LNCaP clone FGC (cell line): ENCODE data around the gene HDAC9.

ENCODE experiments used
- DNase-seq: peaks from one replicate; pipeline ENCODE4 v3.0.0-alpha.2; 2011; ENCODE audit warnings: low read depth
- H3K4me3 ChIP-seq: 2 replicates; pipeline ENCODE4 v1.5.1; 2011; ENCODE audit warnings: mild to moderate bottlenecking, low read depth, low read length, control low read depth
- CTCF ChIP-seq: IDR thresholded peaks from 2 replicates; pipeline ENCODE4 v1.5.1; 2012; ENCODE audit warnings: mild to moderate bottlenecking; ENCODE audit not compliant: control insufficient read depth, insufficient read depth; ENCODE audit errors: extremely low read depth

The HDAC9 gene

GRCh38 chr7:18808026-18808425 lies 312.5 kb downstream of the HDAC9 start:
- no peak overlapping the region for H3K4me3 ChIP-seq
- TF ChIP-seq CTCF = no peak
- no peak for DNase-seq

- no peak overlapping the region for H3K4me3 ChIP-seq
- no peak for DNase-seq
- no peak for TF ChIP-seq CTCF
These were observed 319.9 kb downstream of the HDAC9 start for GRCh38 chr7:18815261-18815960.

- peak; percentile 28 for DNase-seq
- H3K4me3 ChIP-seq = no peak overlapping the region
- no peak for TF ChIP-seq CTCF
These were observed 325.4 kb downstream of the HDAC9 start for GRCh38 chr7:18820981-18821380.

DNA sequence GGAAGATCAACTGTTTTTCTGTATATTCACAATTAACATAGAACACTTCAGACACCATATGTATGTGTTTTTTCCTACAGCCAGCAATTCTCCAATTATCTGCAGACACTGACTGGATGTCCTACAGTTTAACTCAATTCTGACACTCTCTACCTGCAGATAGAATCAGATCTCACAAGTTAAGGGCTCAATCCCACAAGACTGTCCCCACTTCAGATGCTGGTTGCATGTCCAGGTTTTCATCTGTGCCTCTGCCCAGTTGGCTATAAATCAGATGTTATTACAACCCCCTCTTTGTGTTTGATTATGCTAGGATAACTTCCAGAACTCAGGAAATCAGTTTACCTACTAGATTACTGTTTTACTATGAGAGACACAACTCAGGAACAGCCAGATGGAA lies 326.0 kb downstream of the HDAC9 start:
- no peak for TF ChIP-seq CTCF
- H3K4me3 ChIP-seq = no peak overlapping the region
- no peak for DNase-seq

- no peak for TF ChIP-seq CTCF
These were observed 328.6 kb downstream of the HDAC9 start for GRCh38 chr7:18824157-18824556.

DNA sequence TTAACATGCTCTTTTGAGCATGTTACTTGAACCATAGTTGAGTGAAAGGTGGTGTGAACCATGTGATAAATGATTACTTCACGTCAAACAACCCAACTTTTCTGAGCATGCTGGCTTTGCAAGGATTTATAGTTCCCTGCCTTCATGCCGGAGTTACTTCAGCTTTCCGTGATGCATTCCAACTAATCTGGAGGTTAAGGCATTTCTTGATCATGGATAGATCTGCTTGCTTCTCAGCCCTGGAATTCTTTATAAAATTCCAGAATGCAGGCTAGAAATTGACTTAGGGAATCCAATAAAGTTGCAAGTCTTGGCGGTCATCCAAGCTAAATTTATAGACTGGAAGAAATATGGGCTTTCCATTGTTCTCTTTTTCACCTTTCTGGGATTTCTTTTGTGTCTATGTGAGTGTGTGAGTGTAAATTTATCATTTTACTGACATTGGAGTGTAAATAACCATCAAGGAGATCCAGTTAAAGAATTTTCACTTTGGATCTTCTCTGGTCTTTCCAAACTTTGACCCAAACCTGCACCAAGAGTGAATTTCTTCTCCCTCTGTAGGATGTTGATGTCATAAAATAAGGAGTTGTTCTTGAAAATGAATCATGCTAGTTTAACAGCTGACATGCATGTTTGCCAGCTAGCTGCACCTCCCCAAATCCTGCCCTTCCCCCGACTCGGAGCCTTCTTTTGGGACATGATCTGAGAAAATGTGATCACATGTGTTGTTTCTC lies 332.9 kb downstream of the HDAC9 start:
- no peak for TF ChIP-seq CTCF
- H3K4me3 ChIP-seq = no peak overlapping the region
- DNase-seq = no peak

More at GRCh38 chr7:18824157-18824556, 328.6 kb downstream of the HDAC9 start:
- H3K4me3 ChIP-seq = no peak overlapping the region
- no peak for DNase-seq
